ENCODE measurements around the gene MME.

- TF ChIP-seq E4F1 (IDR thresholded peaks at IDR 0.05; ENCODE audit: borderline replicate concordance, partially characterized antibody) (no peak), CTCF (IDR thresholded peaks at IDR 0.05 in 2 of 3, conservative IDR thresholded peaks at IDR 0.05 in 1 of 3; ENCODE audit: control insufficient read depth in 2 of 3, extremely low read depth in 1 of 3, insufficient read depth in 1 of 3, low read depth in 3 of 3, low read length in 3 of 3) (no peak), HDAC2 (IDR thresholded peaks at IDR 0.05) (no peak), KLF5 (IDR thresholded peaks at IDR 0.05; ENCODE audit: partially characterized antibody) (no peak), TCF7 (IDR thresholded peaks at IDR 0.05; ENCODE audit: borderline replicate concordance) (no peak)
Observed at GRCh38 chr3:155147588-155147987, 67.5 kb downstream of the MME start.

Data from GM12878 (cell line).